Smooth muscle cell (in vitro differentiated cells): ENCODE data around the gene DAB1. TPM values are rescaled to one million over a fixed set of nuclear protein-coding genes. Genes with fewer than 3 reads are reported as not detected.
"Not testable (repeated sequence)": the region's sequence is repeated elsewhere in the genome, so short reads cannot be mapped to it uniquely, and the experiment has no call there.

Experiments used
- DNase-seq: peaks from one replicate; lab custom pipeline; 2025; ENCODE audit not compliant: unreplicated experiment; lab: John Stamatoyannopoulos, UW
- H2AFZ ChIP-seq: fragments of 200-600 bp; sonication (generic); 2 replicates; pipeline ENCODE4 v1.6.0; 2016; ENCODE audit warnings: antibody characterized with exemption, low read depth, mild to moderate bottlenecking
- H3F3A ChIP-seq: fragments of 200-600 bp; sonication (generic); 2 replicates; pipeline ENCODE4 v1.6.0; 2017; ENCODE audit warnings: antibody characterized with exemption, low read depth
- H3K27ac ChIP-seq: fragments of 200-600 bp; sonication (generic); 2 replicates; pipeline ENCODE4 v1.5.1; 2016; ENCODE audit warnings: low read depth, mild to moderate bottlenecking
- H3K27me3 ChIP-seq: fragments of 200-600 bp; sonication (generic); 2 replicates; pipeline ENCODE4 v1.6.1; 2016; ENCODE audit warnings: low read depth, mild to moderate bottlenecking
- H3K36me3 ChIP-seq: fragments of 200-600 bp; sonication (generic); 2 replicates; pipeline ENCODE4 v1.5.1; 2016; ENCODE audit warnings: low read depth
- H3K4me1 ChIP-seq: fragments of 200-600 bp; sonication (generic); 2 replicates; pipeline ENCODE4 v1.5.1; 2016; ENCODE audit warnings: low read depth
- H3K4me2 ChIP-seq: fragments of 200-600 bp; sonication (generic); 2 replicates; pipeline ENCODE4 v1.6.0; 2016; ENCODE audit warnings: mild to moderate bottlenecking
- H3K4me3 ChIP-seq: fragments of 200-600 bp; sonication (generic); 2 replicates; pipeline ENCODE4 v1.5.1; 2016; ENCODE audit warnings: mild to moderate bottlenecking
- H3K79me2 ChIP-seq: fragments of 200-600 bp; sonication (generic); 2 replicates; pipeline ENCODE4 v1.6.0; 2016; ENCODE audit warnings: low read depth, mild to moderate bottlenecking
- H3K9ac ChIP-seq: fragments of 200-600 bp; sonication (generic); 2 replicates; pipeline ENCODE4 v1.6.0; 2016; ENCODE audit warnings: low read depth
- H3K9me3 ChIP-seq: fragments of 200-600 bp; sonication (generic); replicated peaks from 2 replicates; pipeline ENCODE4 v1.5.1; 2016; ENCODE audit warnings: low read depth
- H4K20me1 ChIP-seq: fragments of 200-600 bp; sonication (generic); 2 replicates; pipeline ENCODE4 v1.6.0; 2016; ENCODE audit warnings: low read depth
- WGBS: methylation state at CpG from one replicate; pipeline ENCODE4 v1.1.7; 2016; ENCODE audit warnings: low lambda C conversion rate; 5-methylcytosine and 5-hydroxymethylcytosine counted together
- polyA plus RNA-seq: library from polyadenylated mRNA; unstranded; fragments of >200 nt; fragmentation: Nextera tagmentation; extraction: Ambion mirVana; gene quantifications from 2 replicates; pipeline ENCODE4 v1.2.1, GENCODE V29; 2016
- total RNA-seq: library from RNA; depleted of rRNA; stranded (reverse); fragments of >200 nt; gene quantifications from 2 replicates; pipeline ENCODE4 v1.2.3, GENCODE V29; 2014
- TF ChIP-seq, protein P1 (sequence below): fragments of 200-600 bp; sonication (generic); IDR thresholded peaks from 2 replicates; pipeline ENCODE4 v1.5.1; 2017; ENCODE audit warnings: borderline replicate concordance, mild to moderate bottlenecking, antibody characterized with exemption; ENCODE audit not compliant: insufficient read depth, poor library complexity, severe bottlenecking

The DAB1 gene
- total and polyA plus RNA-seq, 2 experiments from 2014 or later, result 0.22 to 0.30 TPM

DNA sequence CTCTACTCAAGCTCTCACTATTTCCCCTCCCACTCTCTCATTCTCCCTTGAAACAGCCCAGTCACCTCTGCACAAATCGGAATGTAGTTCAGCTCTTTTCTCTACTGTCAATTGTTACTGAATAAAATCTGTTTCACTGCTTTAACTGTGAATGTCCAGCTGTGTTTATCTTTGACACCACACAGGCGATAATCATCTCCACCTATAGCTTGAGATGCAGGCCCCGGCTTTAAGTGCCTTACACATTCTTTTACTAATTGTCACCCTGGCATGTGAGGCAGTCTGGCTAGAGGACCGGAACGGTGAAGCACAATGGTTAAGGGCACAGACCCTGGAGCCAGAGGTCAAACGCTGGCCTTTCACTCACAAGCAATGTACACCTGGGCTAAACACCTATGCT is 335.2 kb downstream of the DAB1 start:
- H3K4me2 ChIP-seq, result no peak overlapping the region
- peaks cover 19% of the 10 kb centered on the region for H3K27me3 ChIP-seq
- WGBS, result 71% methylated on average over 6 of the region's 6 CpGs
- H3K9me3 ChIP-seq, result no peaks in the 10 kb centered on the region
- H4K20me1 ChIP-seq, result no peaks in the 10 kb centered on the region
- H3K4me1 ChIP-seq, result peaks cover 7% of the 10 kb centered on the region
- TF ChIP-seq, protein P1, sequence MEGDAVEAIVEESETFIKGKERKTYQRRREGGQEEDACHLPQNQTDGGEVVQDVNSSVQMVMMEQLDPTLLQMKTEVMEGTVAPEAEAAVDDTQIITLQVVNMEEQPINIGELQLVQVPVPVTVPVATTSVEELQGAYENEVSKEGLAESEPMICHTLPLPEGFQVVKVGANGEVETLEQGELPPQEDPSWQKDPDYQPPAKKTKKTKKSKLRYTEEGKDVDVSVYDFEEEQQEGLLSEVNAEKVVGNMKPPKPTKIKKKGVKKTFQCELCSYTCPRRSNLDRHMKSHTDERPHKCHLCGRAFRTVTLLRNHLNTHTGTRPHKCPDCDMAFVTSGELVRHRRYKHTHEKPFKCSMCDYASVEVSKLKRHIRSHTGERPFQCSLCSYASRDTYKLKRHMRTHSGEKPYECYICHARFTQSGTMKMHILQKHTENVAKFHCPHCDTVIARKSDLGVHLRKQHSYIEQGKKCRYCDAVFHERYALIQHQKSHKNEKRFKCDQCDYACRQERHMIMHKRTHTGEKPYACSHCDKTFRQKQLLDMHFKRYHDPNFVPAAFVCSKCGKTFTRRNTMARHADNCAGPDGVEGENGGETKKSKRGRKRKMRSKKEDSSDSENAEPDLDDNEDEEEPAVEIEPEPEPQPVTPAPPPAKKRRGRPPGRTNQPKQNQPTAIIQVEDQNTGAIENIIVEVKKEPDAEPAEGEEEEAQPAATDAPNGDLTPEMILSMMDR, result no peak
- no peak for DNase-seq
- H2AFZ ChIP-seq, result no peak overlapping the region
- no peak overlapping the region for H3K9ac ChIP-seq
- no peaks in the 10 kb centered on the region for H3K79me2 ChIP-seq
- no peaks in the 10 kb centered on the region for H3K36me3 ChIP-seq
- H3F3A ChIP-seq, result no peaks in the 10 kb centered on the region
- no peak overlapping the region for H3K27ac ChIP-seq
- no peak overlapping the region for H3K4me3 ChIP-seq

DNA sequence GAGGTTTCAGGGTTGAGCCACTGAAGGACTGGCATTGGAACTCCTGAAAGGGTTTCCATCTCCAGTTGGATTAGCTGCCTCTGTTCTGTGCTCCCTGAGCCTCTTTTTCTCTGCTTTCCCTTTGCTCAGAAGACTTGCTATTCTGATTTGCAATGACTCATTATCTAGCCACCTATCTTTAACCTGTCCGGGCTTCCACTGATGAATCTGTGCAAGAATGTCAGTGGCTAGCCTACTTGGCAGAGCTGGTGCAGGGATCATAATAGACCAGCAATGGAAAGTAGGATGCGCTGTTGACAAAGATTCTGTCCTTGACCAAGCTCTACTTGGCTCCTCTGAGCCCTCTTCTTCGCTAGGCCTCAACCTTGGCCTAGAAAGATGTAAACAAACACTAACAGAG is 336.2 kb downstream of the DAB1 start:
- H3F3A ChIP-seq, H4K20me1 ChIP-seq, DNase-seq, H2AFZ ChIP-seq, H3K27ac ChIP-seq, H3K4me2 ChIP-seq, H3K9me3 ChIP-seq, H3K4me3 ChIP-seq, H3K79me2 ChIP-seq, H3K36me3 ChIP-seq, H3K9ac ChIP-seq, H3K4me1 ChIP-seq: not testable (repeated sequence)
- WGBS, result 87% methylated on average over 3 of the region's 3 CpGs
- peaks cover 19% of the 10 kb centered on the region for H3K27me3 ChIP-seq

DNA sequence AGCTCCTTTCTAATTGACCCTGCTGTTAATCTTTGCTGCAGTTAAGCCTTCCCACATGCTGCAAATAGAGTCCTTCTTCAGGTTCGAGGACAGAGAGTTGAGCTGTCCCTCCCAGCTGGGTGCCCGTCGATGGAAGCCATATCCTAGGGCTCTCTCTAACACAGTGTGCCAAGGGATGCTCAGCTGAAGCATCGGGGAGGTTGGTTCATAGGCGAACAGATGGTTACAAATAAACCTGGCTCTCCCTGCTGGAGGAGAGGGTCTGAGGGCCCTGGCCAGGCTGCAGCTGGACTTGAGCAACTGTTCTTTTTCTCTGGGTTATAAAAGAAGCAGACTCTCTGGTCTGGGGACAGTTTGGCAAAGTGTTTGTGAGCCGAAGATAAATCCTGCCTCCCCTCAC is 337.7 kb downstream of the DAB1 start:
- Histone ChIP-seq H3K27ac (no peak overlapping the region), H3K4me3 (no peak overlapping the region), H4K20me1 (no peaks in the 10 kb centered on the region), H3K9ac (no peak overlapping the region), H2AFZ (no peak overlapping the region), H3K27me3 (peaks cover 19% of the 10 kb centered on the region), H3F3A (no peaks in the 10 kb centered on the region), H3K4me2 (no peak overlapping the region), H3K9me3 (no peaks in the 10 kb centered on the region), H3K79me2 (no peaks in the 10 kb centered on the region), H3K4me1 (peaks cover 7% of the 10 kb centered on the region), H3K36me3 (no peaks in the 10 kb centered on the region)
- 57% methylated on average over 6 of the region's 6 CpGs for WGBS
- TF ChIP-seq, protein P1, result no peak
- DNase-seq, result no peak

DNA sequence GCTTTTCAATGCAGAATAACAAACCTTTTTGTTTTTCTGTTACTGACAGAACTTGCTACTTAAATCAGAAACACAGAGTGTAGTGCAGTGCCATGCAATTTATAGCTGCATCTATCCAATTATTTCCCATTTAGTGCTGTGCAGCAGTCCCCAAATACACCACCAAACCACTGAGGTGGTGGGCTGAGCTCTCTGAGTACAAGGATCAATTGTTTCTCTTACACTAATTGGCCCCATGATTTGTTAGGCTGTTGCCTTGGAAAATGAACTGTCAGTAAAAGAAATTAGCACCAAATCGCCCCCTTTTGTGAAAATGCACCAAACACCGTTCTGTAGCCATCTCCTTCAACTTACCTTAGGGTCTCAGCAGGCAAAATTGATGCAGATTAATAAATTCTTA is 339.2 kb downstream of the DAB1 start:
- Histone ChIP-seq H3K79me2 (no peaks in the 10 kb centered on the region), H3F3A (no peaks in the 10 kb centered on the region), H3K4me1 (peaks cover 1% of the 10 kb centered on the region), H3K4me3 (no peak overlapping the region), H3K9ac (no peak overlapping the region), H3K27me3 (peaks cover 24% of the 10 kb centered on the region), H3K27ac (no peak overlapping the region), H4K20me1 (no peaks in the 10 kb centered on the region), H3K9me3 (no peaks in the 10 kb centered on the region), H2AFZ (no peak overlapping the region), H3K4me2 (no peak overlapping the region), H3K36me3 (no peaks in the 10 kb centered on the region)
- TF ChIP-seq, protein P1, result no peak
- DNase-seq, result no peak
- WGBS, result 92% methylated on average over 2 of the region's 2 CpGs
